OCI-M2 (cell line): Measurements from ENCODE around the gene LRRC27.

Source experiments
- DNase-seq: peaks from one replicate; lab custom pipeline; 2025; ENCODE audit not compliant: unreplicated experiment; lab: John Stamatoyannopoulos, UW

Gene LRRC27

GRCh38 chr10:132422903-132423825, 91.2 kb downstream of the LRRC27 start:
- DNase-seq = no peak

- no peak for DNase-seq
Measured at GRCh38 chr10:132423966-132424861, 92.2 kb downstream of the LRRC27 start.

- DNase-seq = no peak
Measured at GRCh38 chr10:132425029-132425756, 93.2 kb downstream of the LRRC27 start.

GRCh38 chr10:132425757-132426155, 93.8 kb downstream of the LRRC27 start:
- DNase-seq = no peak

- no peak for DNase-seq
Measured at GRCh38 chr10:132427006-132427771, 95.2 kb downstream of the LRRC27 start.

GRCh38 chr10:132427939-132428367, 96.0 kb downstream of the LRRC27 start:
- no peak for DNase-seq

GRCh38 chr10:132428486-132428995, 96.5 kb downstream of the LRRC27 start:
- DNase-seq = no peak
